ENCODE results near the gene PAAF1. TPM values are rescaled to one million over a fixed set of nuclear protein-coding genes. Genes with fewer than 3 reads are reported as not detected.

PAAF1 gene
- total RNA-seq, 2 donors from 2014 or later, result 15.4 to 19.9 TPM

Other genes with a start within 250 kb of the PAAF1 start
- 10 to 100 TPM in 1 of 2 donors, 1 to 10 TPM in 1; 9.9 to 11.2 TPM for gene PLEKHB1, start 230.4 kb upstream of the PAAF1 start, total RNA-seq
- 100 to 1,000 TPM; 100 to 134 TPM for gene RAB6A, start 115.9 kb upstream of the PAAF1 start, total RNA-seq
- 10 to 100 TPM; 33.4 to 37.3 TPM for gene MRPL48, start 89.1 kb upstream of the PAAF1 start, total RNA-seq
- gene COA4, start 153 bp upstream of the PAAF1 start, total RNA-seq, result 10 to 100 TPM; 60.3 to 65.3 TPM
- gene DNAJB13, start 74.0 kb downstream of the PAAF1 start, total RNA-seq, result not detected
- 10 to 100 TPM; 21.6 to 30.2 TPM for gene UCP2, start 105.8 kb downstream of the PAAF1 start, total RNA-seq
- gene UCP3, start 132.1 kb downstream of the PAAF1 start, total RNA-seq, result 1 to 10 TPM; 1.1 to 2.2 TPM

All from left cardiac atrium (tissue), 2 donors.